B cell (primary cell): ENCODE measurements around the gene KCTD5. TPM values are rescaled to one million over a fixed set of nuclear protein-coding genes. Genes with fewer than 3 reads are reported as not detected.

Source experiments
- ATAC-seq: fragments of 200-7000 bp; cut with Tn5 transposase; one replicate; pipeline ENCODE4 v1.10.0; 2021; ENCODE audit warnings: low read depth, mild to moderate bottlenecking, moderate number of reproducible peaks, moderate library complexity
- CTCF ChIA-PET: fragments of 350-600 bp; sonication (Branson Sonifier 250); formaldehyde crosslinking; loops from one replicate; lab custom pipeline; 2021; ENCODE audit warnings: antibody characterized with exemption, inconsistent platforms; lab: Charles Lee
- POLR2A ChIA-PET: fragments of 350-600 bp; sonication (Branson Sonifier 250); formaldehyde crosslinking; loops from one replicate; lab custom pipeline; 2021; ENCODE audit warnings: antibody characterized with exemption; lab: Charles Lee
- DNase-seq: peaks from one replicate; pipeline ENCODE4 v3.0.0; 2013
- H2AFZ ChIP-seq: 2 replicates; pipeline ENCODE4 v1.6.1; 2012; ENCODE audit warnings: mild to moderate bottlenecking, low read depth, low read length; ENCODE audit not compliant: insufficient read depth, poor library complexity, severe bottlenecking
- H3K27ac ChIP-seq, 2 donors: 1 replicate in 1 of 2; 2 replicates in 1 of 2; pipeline ENCODE4 v1.5.1; 2012 to 2013; ENCODE audit warnings: low read length in 2 of 2, mild to moderate bottlenecking in 2 of 2, moderate library complexity in 1 of 2
- H3K27me3 ChIP-seq, 4 experiments: fragments of 200-600 bp in 1 of 4; sonication (generic) in 1 of 4; replicated peaks in 1 of 4; 1 replicate in 2 of 4; 2 replicates in 2 of 4; pipeline versions ENCODE4 v1.6.1 to v1.7.0; 2013 to 2016; ENCODE audit warnings: low read length in 3 of 4, mild to moderate bottlenecking in 2 of 4, mixed read lengths in 1 of 4, moderate library complexity in 1 of 4; ENCODE audit not compliant: insufficient read depth in 4 of 4, control insufficient read depth in 3 of 4; ENCODE audit errors: control extremely low read depth in 1 of 4
- H3K36me3 ChIP-seq, 2 experiments: replicated peaks in 1 of 2; 1 replicate in 1 of 2; 2 replicates in 1 of 2; pipeline versions ENCODE4 v1.6.1 to v1.7.1; 2013; ENCODE audit warnings: low read length in 1 of 2; ENCODE audit not compliant: insufficient read depth in 2 of 2, control insufficient read depth in 1 of 2; ENCODE audit errors: control extremely low read depth in 1 of 2, extremely low read depth in 1 of 2
- H3K4me1 ChIP-seq, 2 donors: fragments of 200-600 bp in 1 of 2; sonication (generic) in 1 of 2; 1 replicate in 1 of 2; 2 replicates in 1 of 2; pipeline versions ENCODE4 v1.5.1 to v1.6.1; 2013 to 2017; ENCODE audit warnings: low read length in 2 of 2; ENCODE audit not compliant: control insufficient read depth in 2 of 2, insufficient read depth in 2 of 2
- H3K4me2 ChIP-seq: replicated peaks from 2 replicates; pipeline ENCODE3; 2012; ENCODE audit warnings: mild to moderate bottlenecking, low read depth, low read length; ENCODE audit not compliant: poor library complexity, severe bottlenecking
- H3K4me3 ChIP-seq, 5 experiments: fragments of 200-600 bp in 1 of 5; sonication (generic) in 1 of 5; 1 replicate in 3 of 5; 2 replicates in 2 of 5; pipeline versions ENCODE4 v1.5.1 to v1.7.0; 2011 to 2016; ENCODE audit warnings: low read length in 4 of 5, mild to moderate bottlenecking in 4 of 5, low read depth in 2 of 5, control low read depth in 1 of 5, moderate library complexity in 1 of 5; ENCODE audit not compliant: insufficient read depth in 1 of 5; ENCODE audit errors: control extremely low read depth in 1 of 5, extremely low read depth in 1 of 5
- H3K79me2 ChIP-seq: fragments of 200-600 bp; sonication (generic); one replicate; pipeline ENCODE4 v1.6.0; 2016; ENCODE audit warnings: low read length; ENCODE audit not compliant: control insufficient read depth, insufficient read depth
- H3K9ac ChIP-seq: fragments of 200-600 bp; sonication (generic); 2 replicates; pipeline ENCODE4 v1.6.1; 2017; ENCODE audit warnings: mild to moderate bottlenecking, low read length, moderate library complexity
- H3K9me3 ChIP-seq, 3 donors: one replicate each; pipeline versions ENCODE4 v1.6.1 to v1.7.1; 2013; ENCODE audit warnings: low read length in 2 of 3; ENCODE audit not compliant: control insufficient read depth in 2 of 3, insufficient read depth in 1 of 3; ENCODE audit errors: control extremely low read depth in 1 of 3
- H4K20me1 ChIP-seq: 2 replicates; pipeline ENCODE4 v1.6.0; 2012; ENCODE audit warnings: mild to moderate bottlenecking, low read length; ENCODE audit not compliant: insufficient read depth, control insufficient read depth, poor library complexity, severe bottlenecking
- H3K27ac Mint-ChIP-seq: one replicate; pipeline ENCODE4 v1.8.0; 2021; ENCODE audit warnings: mixed read lengths
- H3K27me3 Mint-ChIP-seq: one replicate; pipeline ENCODE4 v1.8.0; 2021; ENCODE audit warnings: mixed read lengths
- H3K4me1 Mint-ChIP-seq: one replicate; pipeline ENCODE4 v1.8.0; 2021; ENCODE audit warnings: mixed read lengths
- H3K4me3 Mint-ChIP-seq: one replicate; pipeline ENCODE4 v1.8.0; 2021; ENCODE audit warnings: mixed read lengths
- H3K9me3 Mint-ChIP-seq: one replicate; pipeline ENCODE4 v1.8.0; 2022; ENCODE audit warnings: mixed read lengths; ENCODE audit not compliant: insufficient read depth
- EZH2 ChIP-seq: IDR thresholded peaks from 2 replicates; pipeline ENCODE4 v1.6.1; 2012; ENCODE audit warnings: borderline replicate concordance, low read depth, mild to moderate bottlenecking, moderate library complexity, low read length; ENCODE audit not compliant: insufficient read depth, poor library complexity, severe bottlenecking
- WGBS: methylation state at CpG from one replicate; pipeline ENCODE4 v1.1.5; 2013; ENCODE audit warnings: missing lambda C conversion rate; ENCODE audit not compliant: insufficient coverage; 5-methylcytosine and 5-hydroxymethylcytosine counted together
- intact Hi-C: fragments of 100-400 bp; cut with micrococcal nuclease; formaldehyde crosslinking; loops from one replicate; pipeline ENCODE4 v1.10.0; 2022
- polyA plus RNA-seq: library from polyadenylated mRNA; depleted of rRNA; stranded (reverse); fragments of >200 nt; gene quantifications from 2 replicates; pipeline ENCODE4 v1.2.3, GENCODE V29; 2012
- total RNA-seq, 2 donors: library from RNA; stranded (reverse); fragments of 120-200 nt in 1 of 2; gene quantifications; 1 replicate in 1 of 2; 2 replicates in 1 of 2; pipeline versions ENCODE4 v1.2.3 to v1.2.4, GENCODE V29; 2013 to 2022
- TF ChIP-seq, protein P1 (sequence below): fragments of 200-600 bp; IDR thresholded peaks from one replicate; pipeline ENCODE4 v1.8.0; 2022; ENCODE audit warnings: antibody characterized with exemption, mild to moderate bottlenecking

KCTD5 gene
- total and polyA plus RNA-seq, 2 donors (not counting 1 experiment from before 2014, with no cell fraction given), result 17.2 to 37.3 TPM

GRCh38 chr16:2756288-2757015 lies 74.1 kb downstream of the KCTD5 start:
- H3K27ac Mint-ChIP-seq, result no peak overlapping the region
- no peak for TF ChIP-seq EZH2
- TF ChIP-seq, protein P1, sequence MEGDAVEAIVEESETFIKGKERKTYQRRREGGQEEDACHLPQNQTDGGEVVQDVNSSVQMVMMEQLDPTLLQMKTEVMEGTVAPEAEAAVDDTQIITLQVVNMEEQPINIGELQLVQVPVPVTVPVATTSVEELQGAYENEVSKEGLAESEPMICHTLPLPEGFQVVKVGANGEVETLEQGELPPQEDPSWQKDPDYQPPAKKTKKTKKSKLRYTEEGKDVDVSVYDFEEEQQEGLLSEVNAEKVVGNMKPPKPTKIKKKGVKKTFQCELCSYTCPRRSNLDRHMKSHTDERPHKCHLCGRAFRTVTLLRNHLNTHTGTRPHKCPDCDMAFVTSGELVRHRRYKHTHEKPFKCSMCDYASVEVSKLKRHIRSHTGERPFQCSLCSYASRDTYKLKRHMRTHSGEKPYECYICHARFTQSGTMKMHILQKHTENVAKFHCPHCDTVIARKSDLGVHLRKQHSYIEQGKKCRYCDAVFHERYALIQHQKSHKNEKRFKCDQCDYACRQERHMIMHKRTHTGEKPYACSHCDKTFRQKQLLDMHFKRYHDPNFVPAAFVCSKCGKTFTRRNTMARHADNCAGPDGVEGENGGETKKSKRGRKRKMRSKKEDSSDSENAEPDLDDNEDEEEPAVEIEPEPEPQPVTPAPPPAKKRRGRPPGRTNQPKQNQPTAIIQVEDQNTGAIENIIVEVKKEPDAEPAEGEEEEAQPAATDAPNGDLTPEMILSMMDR, result no peak
- no peak overlapping the region for H3K9ac ChIP-seq
- peaks cover 48% of the 10 kb centered on the region for H3K4me1 Mint-ChIP-seq
- H3K4me1 ChIP-seq, result peaks cover 32 to 40% of the 10 kb centered on the region in 2 donors
- H3K27me3 ChIP-seq, result no peaks in the 10 kb centered on the region
- H2AFZ ChIP-seq, result no peak overlapping the region
- H3K4me3 Mint-ChIP-seq, result no peak overlapping the region
- H3K79me2 ChIP-seq, result peaks cover 72% of the 10 kb centered on the region
- WGBS, result 95% methylated on average over 30 of the region's 30 CpGs
- H4K20me1 ChIP-seq, result peaks cover 86% of the 10 kb centered on the region
- intact Hi-C loops, result no loop called here
- POLR2A ChIA-PET, result interaction anchor here (0.6 kb wide), 1 partner anchor 12 kb away, joined by 5 read pairs; no protein-coding TSS in a partner anchor
- peaks cover 6 to 49% of the 10 kb centered on the region in 2 experiments for H3K36me3 ChIP-seq
- DNase-seq (no peak), ATAC-seq (no peak)
- no peaks in the 10 kb centered on the region for H3K9me3 Mint-ChIP-seq
- H3K4me3 ChIP-seq, result no peak overlapping the region
- peaks cover 0 to 6% (median 3%) of the 10 kb centered on the region in 3 donors for H3K9me3 ChIP-seq
- CTCF ChIA-PET, result no interaction called here
- H3K27ac ChIP-seq, result no peak overlapping the region
- peak overlapping the region; percentile 4 for H3K4me2 ChIP-seq
- H3K27me3 Mint-ChIP-seq, result no peaks in the 10 kb centered on the region

GRCh38 chr16:2757344-2757743 lies 75.0 kb downstream of the KCTD5 start:
- H3K27ac Mint-ChIP-seq, result no peak overlapping the region
- intact Hi-C loops, result no loop called here
- H3K4me1 ChIP-seq, result peaks cover 26 to 34% of the 10 kb centered on the region in 2 donors

More at GRCh38 chr16:2757344-2757743, 75.0 kb downstream of the KCTD5 start:
- H3K9me3 Mint-ChIP-seq, result no peaks in the 10 kb centered on the region
- no peak overlapping the region for H3K27ac ChIP-seq
- peaks cover 95% of the 10 kb centered on the region for H4K20me1 ChIP-seq
- peaks cover 6 to 58% of the 10 kb centered on the region in 2 experiments for H3K36me3 ChIP-seq
- peaks cover 40% of the 10 kb centered on the region for H3K4me1 Mint-ChIP-seq
- H3K27me3 Mint-ChIP-seq, result no peaks in the 10 kb centered on the region
- H3K4me3 ChIP-seq, result no peak overlapping the region
- H3K9ac ChIP-seq, result no peak overlapping the region
- CTCF ChIA-PET, result no interaction called here
- H3K27me3 ChIP-seq, result no peaks in the 10 kb centered on the region
- no peak overlapping the region for H2AFZ ChIP-seq
- POLR2A ChIA-PET, result no interaction called here
- TF ChIP-seq, protein P1, result no peak
- TF ChIP-seq EZH2, result no peak
- no peak overlapping the region for H3K4me2 ChIP-seq
- no peak for DNase-seq
- H3K4me3 Mint-ChIP-seq, result no peak overlapping the region
- H3K9me3 ChIP-seq, result no peaks in the 10 kb centered on the region
- 98% methylated on average over 11 of the region's 11 CpGs for WGBS
- peaks cover 75% of the 10 kb centered on the region for H3K79me2 ChIP-seq
- no peak for ATAC-seq
